Fibroblast of mammary gland (primary cell): Measurements from ENCODE around the gene PLA2G12A.

Experiments
- DNase-seq: peaks from one replicate; pipeline ENCODE4 v3.0.0-alpha.2; 2010; ENCODE audit warnings: low read depth
- H3K4me3 ChIP-seq: 2 replicates; pipeline ENCODE4 v1.5.1; 2011; ENCODE audit warnings: low read depth, mild to moderate bottlenecking, low read length, moderate library complexity; ENCODE audit not compliant: control insufficient read depth
- CTCF ChIP-seq: conservative IDR thresholded peaks from 2 replicates; pipeline ENCODE4 v1.5.1; 2011; ENCODE audit warnings: low read depth, low read length, inconsistent platforms; ENCODE audit not compliant: control insufficient read depth, insufficient read depth

PLA2G12A gene

GRCh38 chr4:109752525-109752924 lies 22.7 kb upstream of the PLA2G12A start:
- TF ChIP-seq CTCF: no peak
- no peak for DNase-seq
- no peak overlapping the region for H3K4me3 ChIP-seq

GRCh38 chr4:109751852-109752251 lies 22.0 kb upstream of the PLA2G12A start:
- no peak overlapping the region for H3K4me3 ChIP-seq
- no peak for TF ChIP-seq CTCF

GRCh38 chr4:109750652-109751244 lies 20.9 kb upstream of the PLA2G12A start:
- no peak overlapping the region for H3K4me3 ChIP-seq
- no peak for DNase-seq
- TF ChIP-seq CTCF: no peak

More at GRCh38 chr4:109751852-109752251, 22.0 kb upstream of the PLA2G12A start:
- DNase-seq: no peak

- no peak for DNase-seq
- H3K4me3 ChIP-seq: no peak overlapping the region
- no peak for TF ChIP-seq CTCF
These were observed 19.7 kb upstream of the PLA2G12A start for GRCh38 chr4:109749388-109750082.

GRCh38 chr4:109748114-109748513 lies 18.2 kb upstream of the PLA2G12A start:
- DNase-seq: no peak
- no peak overlapping the region for H3K4me3 ChIP-seq
- TF ChIP-seq CTCF: no peak

GRCh38 chr4:109746728-109747127 lies 16.9 kb upstream of the PLA2G12A start:
- TF ChIP-seq CTCF: no peak
- H3K4me3 ChIP-seq: no peak overlapping the region

GRCh38 chr4:109745830-109746229 lies 16.0 kb upstream of the PLA2G12A start:
- no peak overlapping the region for H3K4me3 ChIP-seq
- DNase-seq: no peak
- no peak for TF ChIP-seq CTCF

More at GRCh38 chr4:109746728-109747127, 16.9 kb upstream of the PLA2G12A start:
- no peak for DNase-seq
